GM21717 (cell line): ENCODE data around the gene DUOXA1.

Experiments
- ATAC-seq: cut with Tn5 transposase; IDR thresholded peaks from one replicate; pipeline ENCODE4 v1.9.1; 2021; ENCODE audit warnings: mild to moderate bottlenecking, moderate library complexity; ENCODE audit not compliant: unreplicated experiment

DUOXA1 gene

GRCh38 chr15:45134046-45134445, 4.4 kb upstream of the DUOXA1 start:
- no peak for ATAC-seq

DNA sequence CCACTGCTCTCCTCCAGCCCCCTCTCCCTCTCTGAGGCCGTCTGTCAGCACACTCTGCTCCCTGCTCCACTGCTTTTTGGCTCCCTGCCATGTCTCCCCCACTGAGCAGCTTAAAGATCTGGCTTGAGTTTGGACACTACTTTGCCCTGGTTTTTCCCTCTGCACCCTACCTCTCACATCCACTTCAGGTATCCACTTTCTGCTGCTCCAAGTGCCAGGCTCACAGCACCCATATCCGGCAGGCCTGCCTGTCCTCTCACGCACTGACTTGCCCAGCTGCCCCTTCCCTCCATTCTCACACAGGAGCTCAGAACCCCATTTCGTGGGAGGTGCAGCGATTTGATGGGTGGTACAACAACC, 3.9 kb upstream of the DUOXA1 start:
- no peak for ATAC-seq

GRCh38 chr15:45132844-45133560, 3.3 kb upstream of the DUOXA1 start:
- ATAC-seq: no peak

DNA sequence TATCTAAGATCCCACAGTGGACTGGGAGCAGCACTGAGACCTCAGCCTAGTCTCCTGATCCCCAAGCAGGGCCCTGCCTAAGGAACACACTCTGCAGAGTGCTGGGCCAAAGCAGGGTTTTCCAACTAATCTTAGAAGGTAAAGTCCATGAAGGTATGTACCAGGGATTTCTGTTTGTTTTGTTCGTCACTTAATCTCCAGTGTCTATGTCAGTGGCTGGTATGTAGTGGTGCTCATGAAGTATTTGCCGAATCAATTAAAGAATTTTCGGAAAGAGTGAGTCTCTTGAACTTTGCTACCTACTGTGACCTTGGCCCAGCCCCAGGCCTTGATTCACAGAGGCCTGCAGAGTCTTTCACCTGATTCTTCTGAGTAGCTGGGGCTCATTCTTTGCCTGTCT, 1.8 kb upstream of the DUOXA1 start:
- no peak for ATAC-seq

GRCh38 chr15:45130291-45131000, 767 bp upstream of the DUOXA1 start:
- ATAC-seq: no peak

- no peak for ATAC-seq
Measured at GRCh38 chr15:45128971-45129639, 574 bp downstream of the DUOXA1 start.

DNA sequence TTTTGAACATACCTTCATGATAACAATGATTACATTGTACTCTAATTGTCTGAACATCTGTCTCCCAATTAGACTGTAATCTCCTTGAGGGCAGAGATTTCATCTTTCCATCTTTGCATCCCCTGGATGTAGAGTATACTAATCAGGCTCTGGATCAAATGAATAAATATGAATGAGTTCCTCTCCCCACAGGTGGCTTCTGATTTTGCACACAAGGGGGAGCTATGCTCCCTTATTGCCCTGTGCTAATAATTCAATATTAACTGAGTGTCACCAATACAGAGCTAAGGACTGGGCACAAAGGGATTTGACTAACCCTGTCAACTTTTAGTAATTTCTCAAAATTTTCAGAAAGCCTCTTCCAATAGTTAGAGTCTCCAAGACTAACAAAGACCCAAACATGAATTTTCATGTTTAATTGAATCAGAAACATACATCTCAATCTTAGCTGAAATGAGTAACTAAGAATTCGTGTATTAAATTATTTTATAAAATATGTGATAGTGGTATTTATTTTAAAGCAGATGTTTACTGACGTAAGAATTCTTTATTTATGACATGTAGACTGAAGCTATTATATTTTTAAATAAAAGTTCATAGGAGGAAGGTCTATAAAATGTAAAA, 3.0 kb downstream of the DUOXA1 start:
- no peak for ATAC-seq

GRCh38 chr15:45123397-45123796, 6.3 kb downstream of the DUOXA1 start:
- no peak for ATAC-seq

DNA sequence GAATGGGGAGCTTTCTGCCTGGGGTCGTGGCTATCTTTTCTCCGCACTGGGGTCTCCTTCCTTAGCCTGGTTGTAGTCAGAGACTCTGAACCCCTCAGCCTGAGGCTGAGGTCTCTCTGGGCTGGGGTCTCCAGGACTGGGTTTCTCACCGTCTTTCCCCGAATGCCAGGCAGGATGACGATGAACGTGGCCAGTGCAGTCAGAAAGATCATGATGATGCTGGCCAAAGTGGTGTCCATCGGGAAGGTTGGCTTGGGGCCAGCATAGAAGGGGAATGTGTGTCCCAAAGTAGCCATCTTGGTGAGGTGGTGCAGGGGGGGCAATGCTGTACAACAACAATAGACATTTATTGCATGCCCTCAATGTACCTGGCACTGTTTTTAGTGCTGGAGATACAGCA, 7.0 kb downstream of the DUOXA1 start:
- ATAC-seq: no peak

DNA sequence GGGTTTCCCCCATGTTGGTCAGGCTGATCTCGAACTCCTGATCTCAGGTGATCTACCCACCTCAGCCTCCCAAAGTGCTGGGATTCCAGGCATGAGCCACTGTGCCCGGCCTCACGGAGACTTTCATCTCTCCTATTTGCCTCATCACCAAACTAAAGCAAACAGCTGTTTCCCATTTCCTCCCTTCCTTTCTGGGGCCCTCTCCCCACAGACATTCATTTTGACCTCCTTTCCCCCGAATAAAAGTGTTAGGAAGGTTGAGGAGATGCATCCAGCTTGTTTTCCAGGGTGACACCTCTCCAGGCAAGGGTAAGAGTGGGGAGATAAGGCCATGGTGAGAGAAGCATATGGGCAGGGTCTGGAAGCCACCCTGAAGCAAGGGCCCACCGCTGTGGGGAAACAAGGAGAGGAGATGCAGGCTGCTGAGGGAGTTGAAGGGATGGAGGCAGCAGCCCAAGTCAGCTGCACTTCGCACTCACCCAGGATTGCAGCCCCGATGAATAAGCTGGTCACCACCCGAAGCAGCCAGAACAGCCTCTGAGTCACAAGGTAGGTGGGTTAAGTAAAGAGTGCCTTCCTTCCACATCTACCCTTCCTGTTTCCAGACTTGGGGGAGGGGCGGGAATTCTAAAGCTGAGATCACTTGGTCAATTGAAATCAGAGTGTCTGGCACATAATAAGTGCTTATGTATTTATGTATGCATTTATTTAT, 7.8 kb downstream of the DUOXA1 start:
- no peak for ATAC-seq

DNA sequence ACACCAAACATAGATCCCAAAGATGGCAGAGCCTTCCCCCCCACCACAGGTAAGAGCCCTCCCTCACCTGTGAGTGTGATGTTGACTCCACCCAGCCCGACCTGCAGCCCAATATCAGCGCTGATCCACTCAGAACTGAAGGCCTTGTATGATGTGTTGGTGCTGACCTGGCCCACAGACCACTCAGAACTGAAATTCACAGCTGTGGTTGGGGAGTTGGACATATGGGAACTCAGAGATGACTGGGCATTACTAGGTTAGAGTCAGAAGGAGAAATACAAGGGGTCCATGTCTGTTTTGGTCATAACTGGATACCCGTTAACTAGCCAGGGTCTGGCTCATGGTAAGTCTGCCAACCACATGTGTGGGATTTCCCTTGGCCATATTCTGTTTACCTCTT, 8.7 kb downstream of the DUOXA1 start:
- ATAC-seq: no peak

DNA sequence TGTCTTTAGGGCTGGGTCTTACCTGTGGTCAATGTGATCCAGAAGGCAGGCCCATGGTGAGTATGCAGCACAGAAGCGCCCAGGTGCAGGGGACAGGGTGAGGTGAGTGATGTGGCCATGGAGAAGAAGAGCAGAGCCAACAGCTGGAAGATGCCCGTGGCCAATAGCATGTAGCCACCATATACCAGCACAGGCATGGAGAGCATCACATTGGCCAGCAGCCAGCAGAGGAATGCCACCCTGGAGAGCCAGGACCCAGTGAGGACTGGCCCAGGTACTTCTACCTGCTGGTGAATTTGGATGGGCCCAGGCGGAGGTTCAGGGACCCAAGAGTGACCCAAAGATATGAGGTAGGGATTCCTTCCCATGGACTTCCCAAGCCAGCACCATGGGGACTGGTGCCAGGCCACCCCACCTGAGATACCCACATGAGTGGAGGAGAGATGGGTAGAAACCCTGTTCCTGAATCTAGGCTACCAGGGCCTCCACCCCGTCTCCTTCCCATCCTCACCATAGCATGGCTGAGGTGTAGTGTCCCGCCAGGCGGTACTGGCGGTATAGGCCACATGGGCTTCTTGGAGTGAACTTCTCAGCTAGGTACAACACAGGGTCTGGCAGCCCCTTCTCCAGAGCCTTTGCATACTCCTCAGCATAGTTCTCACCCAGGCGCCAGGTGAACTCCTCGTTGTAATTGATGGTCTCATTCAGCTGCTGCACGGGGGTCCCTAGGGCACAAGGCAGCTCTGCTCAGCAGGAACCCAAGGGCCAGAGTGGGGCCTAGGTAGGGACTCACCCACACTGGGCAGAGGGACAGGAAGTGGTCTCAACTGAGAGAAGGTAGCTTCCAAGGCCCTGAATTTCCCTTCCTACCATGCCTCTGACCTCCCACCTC, 9.4 kb downstream of the DUOXA1 start:
- no peak for ATAC-seq

DNA sequence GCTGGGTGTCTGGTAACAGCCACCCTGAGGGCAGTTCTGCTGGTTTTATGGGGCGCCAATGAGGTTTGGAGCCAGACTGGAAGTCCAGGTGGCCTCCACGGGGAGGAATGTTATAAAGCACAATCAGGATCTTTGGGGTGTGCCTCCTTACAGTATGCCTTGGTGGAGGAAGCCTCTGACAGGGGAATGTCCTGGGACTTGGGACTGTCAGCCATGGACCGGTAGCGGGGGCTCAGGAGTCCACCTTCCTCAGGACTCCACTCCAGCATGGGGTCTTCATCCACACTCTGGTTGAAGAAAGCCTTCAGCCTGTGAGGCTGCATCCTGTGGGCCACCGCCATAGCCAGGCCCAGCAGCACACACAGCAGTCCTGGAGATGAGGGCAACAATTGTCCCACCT, 10.7 kb downstream of the DUOXA1 start:
- ATAC-seq: no peak

GRCh38 chr15:45118131-45118588, 11.5 kb downstream of the DUOXA1 start:
- ATAC-seq: peak; percentile 79

- no peak for ATAC-seq
Measured at GRCh38 chr15:45117308-45118130, 12.2 kb downstream of the DUOXA1 start.

DNA sequence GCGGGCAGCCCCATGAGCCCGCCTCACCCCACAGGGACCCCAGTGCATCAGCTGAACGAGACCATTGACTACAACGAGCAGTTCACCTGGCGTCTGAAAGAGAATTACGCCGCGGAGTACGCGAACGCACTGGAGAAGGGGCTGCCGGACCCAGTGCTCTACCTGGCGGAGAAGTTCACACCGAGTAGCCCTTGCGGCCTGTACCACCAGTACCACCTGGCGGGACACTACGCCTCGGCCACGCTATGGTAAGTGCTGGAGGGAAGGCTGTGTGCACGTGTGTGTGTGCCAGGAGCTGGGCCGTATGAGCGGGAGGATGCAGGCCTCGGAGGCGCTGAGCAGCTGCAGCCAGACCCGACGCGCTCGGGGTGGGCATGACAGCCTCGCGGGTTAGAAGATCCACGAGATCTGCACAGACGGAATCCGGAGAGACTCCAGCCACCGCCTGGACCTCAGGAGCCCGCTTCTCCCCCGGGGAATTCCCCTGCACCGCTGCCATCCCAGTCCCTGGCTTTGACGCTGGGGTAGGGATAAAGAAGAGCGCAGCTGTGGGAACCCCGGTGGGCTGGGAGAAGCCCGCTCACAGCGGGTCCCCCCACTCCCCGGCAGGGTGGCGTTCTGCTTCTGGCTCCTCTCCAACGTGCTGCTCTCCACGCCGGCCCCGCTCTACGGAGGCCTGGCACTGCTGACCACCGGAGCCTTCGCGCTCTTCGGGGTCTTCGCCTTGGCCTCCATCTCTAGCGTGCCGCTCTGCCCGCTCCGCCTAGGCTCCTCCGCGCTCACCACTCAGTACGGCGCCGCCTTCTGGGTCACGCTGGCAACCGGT, 13.0 kb downstream of the DUOXA1 start:
- no peak for ATAC-seq

DNA sequence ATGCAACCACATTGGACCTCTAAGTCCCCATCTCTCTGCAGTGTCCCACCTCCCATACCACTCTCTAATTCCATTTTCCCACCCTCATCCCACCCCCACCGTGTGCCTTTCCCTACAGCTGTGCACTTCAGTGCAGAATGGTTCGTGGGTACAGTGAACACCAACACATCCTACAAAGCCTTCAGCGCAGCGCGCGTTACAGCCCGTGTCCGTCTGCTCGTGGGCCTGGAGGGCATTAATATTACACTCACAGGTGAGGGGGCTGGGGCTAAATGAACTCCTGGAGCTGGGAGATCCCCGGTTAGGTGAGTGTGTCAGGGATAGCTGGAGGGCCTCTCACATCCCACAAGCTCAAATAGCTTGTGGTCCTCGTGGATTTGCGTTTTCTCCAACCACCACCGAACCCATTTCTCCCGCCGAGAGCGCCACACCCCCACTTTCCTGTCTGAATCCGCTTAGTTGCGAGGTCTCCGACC, 13.6 kb downstream of the DUOXA1 start:
- ATAC-seq: no peak

DNA sequence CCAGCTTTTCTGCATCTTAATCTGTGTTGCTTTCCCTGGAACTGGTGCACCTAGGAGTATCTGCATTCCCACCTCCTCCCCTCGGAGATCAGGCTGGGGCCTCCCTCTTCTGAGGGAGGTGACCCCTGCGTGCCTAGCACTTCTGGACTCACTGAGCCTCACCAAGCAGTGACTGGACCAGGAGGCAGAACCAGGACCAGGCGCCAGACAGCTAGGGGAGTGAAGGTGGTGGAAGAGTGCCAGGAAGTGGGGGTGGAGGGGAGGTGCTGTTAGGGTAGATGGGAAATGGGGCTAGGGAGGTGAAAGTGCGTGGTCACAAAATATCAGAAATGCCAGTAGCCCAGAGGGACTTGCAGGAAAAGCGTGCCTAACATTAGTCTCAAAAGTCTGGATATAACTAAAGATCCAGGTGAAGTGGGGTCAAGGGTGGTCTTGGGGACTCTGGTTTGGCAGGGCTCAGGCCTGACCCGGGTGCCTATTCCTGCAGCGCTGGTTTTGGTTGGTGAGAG, 14.3 kb downstream of the DUOXA1 start:
- no peak for ATAC-seq
